ENCODE data around the gene RFX2.
"Not testable (repeated sequence)": the region's sequence is repeated elsewhere in the genome, so short reads cannot be mapped to it uniquely, and the experiment has no call there.

RFX2 gene

DNA sequence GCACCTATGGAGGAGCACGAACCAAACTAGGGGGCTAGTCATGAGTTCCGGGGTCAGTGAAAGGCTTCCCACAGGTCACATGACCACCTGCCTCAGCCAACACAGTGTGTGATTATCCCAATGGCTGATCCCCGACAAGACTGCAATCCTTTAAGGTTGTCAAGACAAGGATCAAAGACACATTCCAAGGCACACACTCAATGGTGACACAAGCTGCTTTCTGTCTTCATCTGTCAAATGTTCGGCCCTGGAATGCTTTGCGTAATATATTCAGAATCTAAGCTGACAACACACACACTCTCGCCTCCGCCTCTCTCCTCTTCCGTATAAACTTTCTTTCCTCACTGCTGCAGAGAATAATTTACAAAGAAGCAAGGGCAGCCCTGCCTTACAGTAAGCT lies 144.1 kb downstream of the RFX2 start:
- Histone ChIP-seq H3K27ac (peak overlapping the region in 1 of 2 donors; percentile 0), H3K4me3 (no peak overlapping the region)
- no peak for DNase-seq (ENCODE audit: low spot score)
- TF ChIP-seq, protein P1, sequence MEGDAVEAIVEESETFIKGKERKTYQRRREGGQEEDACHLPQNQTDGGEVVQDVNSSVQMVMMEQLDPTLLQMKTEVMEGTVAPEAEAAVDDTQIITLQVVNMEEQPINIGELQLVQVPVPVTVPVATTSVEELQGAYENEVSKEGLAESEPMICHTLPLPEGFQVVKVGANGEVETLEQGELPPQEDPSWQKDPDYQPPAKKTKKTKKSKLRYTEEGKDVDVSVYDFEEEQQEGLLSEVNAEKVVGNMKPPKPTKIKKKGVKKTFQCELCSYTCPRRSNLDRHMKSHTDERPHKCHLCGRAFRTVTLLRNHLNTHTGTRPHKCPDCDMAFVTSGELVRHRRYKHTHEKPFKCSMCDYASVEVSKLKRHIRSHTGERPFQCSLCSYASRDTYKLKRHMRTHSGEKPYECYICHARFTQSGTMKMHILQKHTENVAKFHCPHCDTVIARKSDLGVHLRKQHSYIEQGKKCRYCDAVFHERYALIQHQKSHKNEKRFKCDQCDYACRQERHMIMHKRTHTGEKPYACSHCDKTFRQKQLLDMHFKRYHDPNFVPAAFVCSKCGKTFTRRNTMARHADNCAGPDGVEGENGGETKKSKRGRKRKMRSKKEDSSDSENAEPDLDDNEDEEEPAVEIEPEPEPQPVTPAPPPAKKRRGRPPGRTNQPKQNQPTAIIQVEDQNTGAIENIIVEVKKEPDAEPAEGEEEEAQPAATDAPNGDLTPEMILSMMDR (IDR thresholded peaks at IDR 0.05) = no peak

DNA sequence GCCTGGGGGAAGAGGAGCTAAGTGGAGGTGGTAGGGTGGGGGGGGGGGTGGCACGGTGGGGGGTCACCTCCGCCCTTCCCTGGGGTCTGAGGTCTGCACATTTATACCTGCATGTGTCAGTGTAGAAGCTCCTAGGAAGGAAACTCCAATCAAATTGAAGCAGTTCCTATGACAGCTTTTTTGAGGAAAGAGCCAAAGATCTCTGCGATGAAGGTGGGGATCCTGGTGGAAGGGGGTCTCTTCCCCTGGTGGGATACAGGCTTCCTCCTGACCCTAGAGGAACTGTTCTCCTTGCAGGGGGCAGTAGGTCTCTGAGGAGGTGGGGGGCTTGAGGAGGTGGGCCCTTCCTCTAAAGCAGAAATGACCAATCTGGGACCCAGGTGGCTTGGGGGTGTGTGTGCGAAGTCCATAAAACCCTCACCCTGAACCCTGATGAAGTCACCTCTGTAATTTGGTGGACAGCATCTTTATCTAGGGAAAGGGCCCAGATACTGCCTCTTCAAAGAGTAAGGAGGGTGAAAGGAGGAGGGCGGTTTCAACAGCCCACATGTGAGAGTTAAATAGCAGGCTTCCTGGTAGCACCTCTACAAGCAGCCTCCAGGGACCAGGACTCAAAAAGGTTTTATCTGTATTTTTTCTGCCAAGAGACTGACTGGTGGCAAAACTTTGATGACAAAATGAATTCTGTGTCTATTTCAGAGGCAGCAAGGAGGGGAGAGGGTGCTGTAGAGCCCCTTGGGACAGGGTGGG lies 145.3 kb downstream of the RFX2 start:
- Histone ChIP-seq H3K27ac (no peak overlapping the region), H3K4me3 (no peak overlapping the region)
- DNase-seq (ENCODE audit: low spot score) = no peak
- TF ChIP-seq, protein P1 (IDR thresholded peaks at IDR 0.05) = no peak

DNA sequence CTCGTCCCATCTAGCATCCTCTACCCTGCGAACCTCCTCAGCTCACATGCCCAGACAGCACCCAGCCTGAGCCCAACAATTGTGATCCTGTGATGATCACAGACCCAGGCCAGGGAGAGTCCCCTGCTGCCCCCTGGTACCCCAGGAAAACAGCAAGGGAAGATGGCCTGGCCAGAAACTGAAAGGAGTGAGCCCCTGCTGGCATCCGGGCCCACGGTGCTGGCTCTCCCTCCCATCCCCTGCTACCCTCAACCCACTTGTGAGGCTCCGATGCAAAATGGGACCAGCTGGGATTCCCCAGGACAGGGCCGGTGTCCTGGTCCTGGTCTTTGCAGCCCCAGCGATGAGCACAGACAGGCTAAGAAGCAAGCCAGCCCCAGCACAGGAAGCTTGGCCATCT lies 146.4 kb downstream of the RFX2 start:
- DNase-seq (ENCODE audit: low spot score) = no peak
- H3K4me3 ChIP-seq = no peak overlapping the region
- TF ChIP-seq, protein P1 (IDR thresholded peaks at IDR 0.05) = no peak
- H3K27ac ChIP-seq = no peak overlapping the region

DNA sequence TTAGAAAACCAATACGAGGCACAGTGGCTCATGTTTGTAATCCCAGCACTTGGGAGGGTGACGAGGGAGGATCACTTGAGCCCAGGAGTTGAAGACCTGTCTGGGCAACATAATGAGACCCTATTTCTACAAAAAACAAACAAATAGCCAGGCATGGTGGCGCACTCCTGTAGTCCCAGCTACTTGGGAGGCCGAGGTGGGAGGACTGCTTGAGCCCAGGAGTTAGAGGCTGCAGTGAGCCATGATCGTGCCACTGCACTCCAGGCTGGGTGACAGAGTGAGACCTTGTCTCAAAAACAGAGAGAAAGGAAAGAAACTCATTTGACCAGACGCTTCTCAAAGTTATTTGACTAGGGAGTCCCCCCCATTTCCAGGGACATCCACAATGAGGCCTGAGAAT lies 147.0 kb downstream of the RFX2 start:
- DNase-seq (ENCODE audit: low spot score); H3K27ac ChIP-seq; H3K4me3 ChIP-seq: not testable (repeated sequence)

DNA sequence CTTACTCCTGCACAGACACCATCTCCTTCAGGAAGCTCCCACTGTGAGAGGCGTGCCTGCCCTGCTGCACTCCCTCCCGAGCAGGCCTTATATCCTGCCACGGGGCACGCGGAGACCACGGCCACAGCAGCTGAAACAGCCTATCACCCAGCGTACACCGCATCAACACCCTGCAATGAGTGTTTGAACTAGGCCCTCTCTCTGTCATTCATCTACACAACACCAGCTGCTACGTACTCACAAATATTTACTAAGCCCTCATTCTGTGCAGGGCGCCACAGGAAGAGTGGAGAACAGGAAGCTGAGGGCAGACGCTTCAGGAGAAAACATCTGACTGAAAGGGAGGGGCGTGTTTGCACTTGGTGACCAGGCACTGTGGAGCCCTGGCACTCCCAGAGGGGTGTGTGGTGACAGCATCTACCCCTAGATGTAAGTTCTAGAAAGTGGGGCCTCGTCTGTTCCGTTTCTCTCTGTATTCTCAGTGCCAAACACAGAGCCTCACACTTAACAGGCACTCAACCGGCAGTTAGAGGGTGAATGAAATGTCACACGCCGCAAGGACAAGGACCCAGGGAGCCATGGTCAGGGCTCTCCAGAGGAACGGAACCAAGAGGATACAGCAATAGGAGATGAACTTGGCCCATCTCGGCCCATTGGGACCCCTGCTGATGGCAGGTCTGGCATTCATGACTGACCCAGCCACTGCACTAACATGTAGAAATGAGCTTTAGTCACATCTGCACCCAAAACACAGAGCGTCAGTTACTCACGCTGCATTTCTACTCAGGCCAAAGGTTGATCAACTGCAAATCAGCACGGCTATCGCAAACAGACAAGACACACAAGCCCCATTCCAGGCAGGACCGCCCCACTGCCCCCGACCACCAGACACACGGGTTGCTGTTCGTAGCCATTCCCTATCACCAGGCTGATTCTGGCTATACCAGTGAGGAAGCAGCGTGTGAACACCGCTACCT lies 148.0 kb downstream of the RFX2 start:
- TF ChIP-seq, protein P1 (IDR thresholded peaks at IDR 0.05) = no peak
- no peak for DNase-seq (ENCODE audit: low spot score)
- peak overlapping the region in 1 of 2 donors; percentile 76 for H3K27ac ChIP-seq
- peak overlapping the region; percentile 8 for H3K4me3 ChIP-seq

DNA sequence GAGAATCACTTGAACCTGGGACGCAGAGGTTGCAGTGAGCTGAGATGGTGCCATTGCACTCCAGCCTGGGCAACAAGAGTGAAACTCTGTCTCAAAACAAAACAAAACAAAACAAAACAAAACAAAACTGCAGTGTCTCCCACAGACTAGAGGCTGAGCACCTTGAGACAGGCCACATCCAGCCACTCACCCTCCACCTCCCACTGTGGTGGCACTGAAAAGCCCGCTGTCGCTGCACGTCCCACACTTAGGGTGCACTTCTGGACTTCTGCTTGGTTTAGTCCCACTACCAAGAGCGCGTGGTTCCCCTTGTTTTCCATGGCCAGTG lies 148.7 kb downstream of the RFX2 start:
- Histone ChIP-seq H3K4me3 (peak overlapping the region; percentile 8), H3K27ac (peak overlapping the region in 1 of 2 donors; percentile 76)
- DNase-seq (ENCODE audit: low spot score) = not testable (repeated sequence)

DNA sequence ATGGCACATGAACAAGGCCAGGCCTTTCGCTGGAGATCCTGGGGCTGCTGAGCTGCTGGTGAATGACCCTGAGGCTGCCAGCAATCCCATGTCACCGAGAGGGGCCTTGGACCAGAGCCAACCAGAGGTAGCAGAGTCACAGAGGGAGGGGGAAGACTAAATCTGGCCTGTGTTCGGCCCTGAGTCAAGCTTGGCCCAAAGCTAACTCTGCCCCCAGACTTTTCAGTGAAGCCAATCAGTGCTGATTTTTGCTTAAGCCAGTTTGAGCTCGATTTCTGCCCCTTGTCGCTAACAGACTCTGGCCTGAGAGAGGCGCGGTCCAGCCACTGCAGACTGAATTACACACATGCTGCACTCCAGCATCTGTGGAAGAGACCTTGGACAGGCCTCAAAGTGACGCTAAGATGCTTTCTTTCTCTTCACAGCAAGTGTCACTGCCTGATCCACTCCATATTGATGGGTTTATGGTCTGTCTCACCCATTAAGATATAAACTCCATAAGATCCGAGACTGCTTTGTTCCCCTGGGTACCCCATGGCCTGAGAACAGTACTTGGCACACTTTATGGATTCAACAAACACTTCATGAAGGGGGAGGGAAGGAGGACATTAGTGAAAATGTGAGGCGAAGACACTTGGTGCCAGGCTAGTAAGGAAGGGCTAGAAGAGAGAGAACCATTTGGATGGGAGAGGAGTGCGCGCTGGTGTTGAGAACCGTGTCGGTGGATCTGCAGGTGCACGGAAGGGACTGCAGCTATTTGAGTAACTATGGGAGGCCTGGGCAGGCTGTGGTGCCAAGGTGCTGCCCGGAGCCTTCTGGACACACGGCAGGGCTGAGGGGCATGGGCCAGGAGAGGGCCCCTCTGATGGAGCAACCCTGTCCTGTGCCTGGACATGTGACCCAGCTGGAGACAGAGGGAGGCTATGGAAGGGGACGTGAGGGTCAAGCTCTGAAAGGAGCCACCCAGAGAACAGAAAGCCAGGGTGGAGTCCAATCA lies 150.0 kb downstream of the RFX2 start:
- TF ChIP-seq, protein P1 (IDR thresholded peaks at IDR 0.05) = no peak
- Histone ChIP-seq H3K4me3 (no peak overlapping the region), H3K27ac (peak overlapping the region; percentile 13 to 76)
- no peak for DNase-seq (ENCODE audit: low spot score)
